SK-N-SH (cell line): Measurements from ENCODE around the gene BMPR1A. TPM values are rescaled to one million over a fixed set of nuclear protein-coding genes. Genes with fewer than 3 reads are reported as not detected.

ENCODE experiments used
- CTCF ChIA-PET: fragments of 300-600, 350-600 bp; formaldehyde crosslinking; extraction: SDS; loops from one replicate; lab custom pipeline; 2021; lab: Yijun Ruan, JAX
- POLR2A ChIA-PET: fragments of 350-600 bp; sonication (Branson Sonifier 250); formaldehyde crosslinking; extraction: SDS; loops from one replicate; lab custom pipeline; 2020; ENCODE audit warnings: antibody characterized with exemption, inconsistent platforms; lab: Yijun Ruan, JAX
- DNase-seq: peaks from one replicate; pipeline ENCODE4 v3.0.0; 2012
- H2AFZ ChIP-seq: fragments of 200-600 bp; sonication (generic); 2 replicates; pipeline ENCODE4 v1.8.1; 2016; ENCODE audit warnings: antibody characterized with exemption, mild to moderate bottlenecking, low read depth
- H3F3A ChIP-seq: fragments of 200-600 bp; sonication (generic); replicated peaks from 2 replicates; pipeline ENCODE3; 2016; ENCODE audit warnings: antibody characterized with exemption, mild to moderate bottlenecking; ENCODE audit not compliant: insufficient read depth
- H3K27ac ChIP-seq, 2 experiments: fragments of 200-500 bp in 1 of 2; fragments of 200-600 bp in 1 of 2; sonication (Bioruptor generic) in 1 of 2; sonication (generic), shearing (Covaris generic) in 1 of 2; 2 replicates each; pipeline versions ENCODE4 v1.5.1 to v1.6.1; 2014 to 2016; ENCODE audit warnings: low read depth in 2 of 2, inconsistent platforms in 1 of 2, low read length in 1 of 2, mild to moderate bottlenecking in 1 of 2, mixed read lengths in 1 of 2
- H3K27me3 ChIP-seq: fragments of 200-600 bp; sonication (generic), shearing (Covaris generic); 2 replicates; pipeline ENCODE4 v1.6.1; 2016; ENCODE audit warnings: mixed run types; ENCODE audit not compliant: insufficient read depth
- H3K36me3 ChIP-seq, 2 experiments: fragments of 200-500 bp in 1 of 2; fragments of 200-600 bp in 1 of 2; sonication (Bioruptor generic) in 1 of 2; sonication (generic) in 1 of 2; replicated peaks in 1 of 2; 2 replicates each; pipeline versions ENCODE3 to v1.5.1; 2014 to 2016; ENCODE audit warnings: low read length in 1 of 2, mild to moderate bottlenecking in 1 of 2; ENCODE audit not compliant: insufficient read depth in 2 of 2, control insufficient read depth in 1 of 2
- H3K4me1 ChIP-seq, 2 experiments: fragments of 200-500 bp in 1 of 2; fragments of 200-600 bp in 1 of 2; sonication (Bioruptor generic) in 1 of 2; sonication (generic), shearing (Covaris generic) in 1 of 2; 2 replicates each; pipeline versions ENCODE4 v1.5.1 to v1.6.1; 2014 to 2016; ENCODE audit warnings: low read depth in 1 of 2, low read length in 1 of 2, mixed run types in 1 of 2; ENCODE audit not compliant: insufficient read depth in 2 of 2, control insufficient read depth in 1 of 2
- H3K4me2 ChIP-seq: fragments of 200-600 bp; sonication (generic), shearing (Covaris generic); 2 replicates; pipeline ENCODE4 v1.6.1; 2017; ENCODE audit warnings: mixed run types
- H3K4me3 ChIP-seq, 2 experiments: fragments of 200-500 bp in 1 of 2; fragments of 200-600 bp in 1 of 2; sonication (Bioruptor generic) in 1 of 2; sonication (generic), shearing (Covaris generic) in 1 of 2; 2 replicates each; pipeline versions ENCODE4 v1.5.1 to v1.8.1; 2014 to 2016; ENCODE audit warnings: low read depth in 2 of 2, inconsistent platforms in 1 of 2, low read length in 1 of 2, mild to moderate bottlenecking in 1 of 2, mixed read lengths in 1 of 2, moderate library complexity in 1 of 2
- H3K79me2 ChIP-seq: fragments of 200-600 bp; sonication (generic); 2 replicates; pipeline ENCODE4 v1.8.1; 2017; ENCODE audit warnings: mild to moderate bottlenecking; ENCODE audit not compliant: insufficient read depth
- H3K9ac ChIP-seq: fragments of 200-600 bp; sonication (generic); 2 replicates; pipeline ENCODE4 v1.6.1; 2017; ENCODE audit warnings: mixed run types
- H3K9me2 ChIP-seq: fragments of 200-600 bp; sonication (generic); 2 replicates; pipeline ENCODE4 v1.6.1; 2017; ENCODE audit warnings: mixed run types
- H3K9me3 ChIP-seq: fragments of 200-600 bp; sonication (generic); 2 replicates; pipeline ENCODE4 v1.6.1; 2017; ENCODE audit warnings: mixed run types, mild to moderate bottlenecking, moderate library complexity
- H4K20me1 ChIP-seq: fragments of 200-600 bp; sonication (generic); 2 replicates; pipeline ENCODE4 v1.6.1; 2017; ENCODE audit warnings: mild to moderate bottlenecking, mixed run types; ENCODE audit not compliant: insufficient read depth
- EZH2phosphoT487 ChIP-seq: fragments of 200-600 bp; sonication (generic); IDR thresholded peaks from 2 replicates; pipeline ENCODE4 v1.6.1; 2017; ENCODE audit warnings: low read depth, mixed run types, mild to moderate bottlenecking, antibody characterized with exemption, moderate library complexity, borderline replicate concordance
- FOXJ3 ChIP-seq: sonication (generic); formaldehyde crosslinking; IDR thresholded peaks from 2 replicates; pipeline ENCODE4 v1.5.1; 2020; ENCODE audit warnings: mild to moderate bottlenecking, missing genetic modification reagents
- GABPA ChIP-seq: IDR thresholded peaks from 2 replicates; pipeline ENCODE4 v1.4.0; 2012; ENCODE audit warnings: low read depth, mild to moderate bottlenecking
- MXI1 ChIP-seq: IDR thresholded peaks from 2 replicates; pipeline ENCODE4 v1.6.1; 2012; ENCODE audit warnings: mild to moderate bottlenecking, low read depth, low read length, improper control_type of control experiment
- NRF1 ChIP-seq: IDR thresholded peaks from 2 replicates; pipeline ENCODE4 v1.6.1; 2012; ENCODE audit warnings: low read depth, mild to moderate bottlenecking, low read length
- SIN3A ChIP-seq: IDR thresholded peaks from 2 replicates; pipeline ENCODE4 v1.6.1; 2012; ENCODE audit warnings: low read depth, mild to moderate bottlenecking, low read length, moderate library complexity, borderline replicate concordance
- TAF1 ChIP-seq: IDR thresholded peaks from 2 replicates; pipeline ENCODE4 v1.6.1; 2012; ENCODE audit warnings: low read depth, mild to moderate bottlenecking, low read length, moderate library complexity, borderline replicate concordance
- WGBS: methylation state at CpG from one replicate; pipeline ENCODE4 v1.1.6; 2017; ENCODE audit warnings: low lambda C conversion rate; 5-methylcytosine and 5-hydroxymethylcytosine counted together
- polyA plus RNA-seq, 3 experiments: library from polyadenylated mRNA; depleted of rRNA; stranded (reverse); fragments of >200 nt; gene quantifications; 2 replicates each; pipeline ENCODE4 v1.2.3, GENCODE V29; 2012
- TF ChIP-seq, protein P1 (sequence below): IDR thresholded peaks from 2 replicates; pipeline ENCODE4 v1.4.0; 2012; ENCODE audit warnings: low read depth, borderline replicate concordance
- TF ChIP-seq, protein P2 (sequence below): IDR thresholded peaks from 2 replicates; pipeline ENCODE4 v1.4.0; 2012; ENCODE audit warnings: low read depth, borderline replicate concordance

The BMPR1A gene
- polyA plus RNA-seq, 1 of the 3 experiments (the other 2 are of a cell fraction) = 12.7 TPM

DNA sequence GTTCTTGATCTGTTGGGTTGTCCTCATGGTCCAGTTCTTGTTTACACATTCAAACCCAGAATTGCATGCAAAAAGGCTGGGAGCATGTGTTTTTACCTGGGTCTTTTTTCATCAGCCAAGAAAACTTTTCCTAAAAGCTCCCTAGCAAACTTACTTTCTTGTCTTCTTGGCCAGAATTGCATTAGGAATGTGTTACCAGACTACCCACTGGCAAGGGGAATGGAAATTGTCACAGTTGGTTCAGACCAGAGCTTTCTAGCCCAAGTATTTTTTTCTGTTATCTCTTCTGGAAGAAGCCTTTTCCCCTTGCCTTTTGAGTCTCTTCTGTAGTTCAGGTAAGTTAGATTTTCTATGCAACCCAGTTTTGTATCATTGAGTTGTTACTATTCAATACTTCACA lies 77.5 kb downstream of the BMPR1A start (continued):
- TF ChIP-seq, protein P1, sequence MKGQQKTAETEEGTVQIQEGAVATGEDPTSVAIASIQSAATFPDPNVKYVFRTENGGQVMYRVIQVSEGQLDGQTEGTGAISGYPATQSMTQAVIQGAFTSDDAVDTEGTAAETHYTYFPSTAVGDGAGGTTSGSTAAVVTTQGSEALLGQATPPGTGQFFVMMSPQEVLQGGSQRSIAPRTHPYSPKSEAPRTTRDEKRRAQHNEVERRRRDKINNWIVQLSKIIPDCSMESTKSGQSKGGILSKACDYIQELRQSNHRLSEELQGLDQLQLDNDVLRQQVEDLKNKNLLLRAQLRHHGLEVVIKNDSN = no peak
- TF ChIP-seq, protein P2, sequence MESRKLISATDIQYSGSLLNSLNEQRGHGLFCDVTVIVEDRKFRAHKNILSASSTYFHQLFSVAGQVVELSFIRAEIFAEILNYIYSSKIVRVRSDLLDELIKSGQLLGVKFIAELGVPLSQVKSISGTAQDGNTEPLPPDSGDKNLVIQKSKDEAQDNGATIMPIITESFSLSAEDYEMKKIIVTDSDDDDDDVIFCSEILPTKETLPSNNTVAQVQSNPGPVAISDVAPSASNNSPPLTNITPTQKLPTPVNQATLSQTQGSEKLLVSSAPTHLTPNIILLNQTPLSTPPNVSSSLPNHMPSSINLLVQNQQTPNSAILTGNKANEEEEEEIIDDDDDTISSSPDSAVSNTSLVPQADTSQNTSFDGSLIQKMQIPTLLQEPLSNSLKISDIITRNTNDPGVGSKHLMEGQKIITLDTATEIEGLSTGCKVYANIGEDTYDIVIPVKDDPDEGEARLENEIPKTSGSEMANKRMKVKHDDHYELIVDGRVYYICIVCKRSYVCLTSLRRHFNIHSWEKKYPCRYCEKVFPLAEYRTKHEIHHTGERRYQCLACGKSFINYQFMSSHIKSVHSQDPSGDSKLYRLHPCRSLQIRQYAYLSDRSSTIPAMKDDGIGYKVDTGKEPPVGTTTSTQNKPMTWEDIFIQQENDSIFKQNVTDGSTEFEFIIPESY = no peak
- TF ChIP-seq NRF1 = no peak

DNA sequence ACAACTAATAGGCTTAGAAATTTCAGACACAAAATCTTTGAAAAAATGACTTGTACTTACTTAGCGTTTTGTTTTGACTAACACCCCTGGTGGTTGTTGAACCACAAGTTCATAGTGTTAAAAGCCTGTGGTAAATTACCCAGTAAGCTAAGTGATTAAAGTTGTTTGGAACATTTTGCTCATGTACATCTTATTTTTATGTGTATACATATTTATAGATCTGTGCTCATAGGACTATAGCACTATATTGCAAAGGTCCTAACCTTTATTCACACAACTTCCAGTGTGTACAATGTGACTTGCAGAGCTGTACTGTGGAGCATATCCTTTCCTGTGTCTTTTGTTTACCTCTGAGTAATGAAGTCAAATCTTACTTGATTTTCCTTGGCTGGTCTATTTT lies 79.6 kb downstream of the BMPR1A start:
- Histone ChIP-seq H3K4me2 (no peak overlapping the region), H4K20me1 (peaks cover 77% of the 10 kb centered on the region), H3K4me3 (no peak overlapping the region), H3K79me2 (peaks cover 90% of the 10 kb centered on the region), H2AFZ (no peak overlapping the region), H3K27me3 (no peaks in the 10 kb centered on the region), H3K9me2 (no peaks in the 10 kb centered on the region), H3K27ac (no peak overlapping the region), H3K36me3 (peaks cover 3 to 18% of the 10 kb centered on the region in 2 experiments), H3F3A (peaks cover 5% of the 10 kb centered on the region), H3K4me1 (peaks cover 0 to 5% of the 10 kb centered on the region in 2 experiments; a peak in 2 of 4 replicates), H3K9me3 (no peaks in the 10 kb centered on the region), H3K9ac (no peak overlapping the region)
- ChIA-PET POLR2A (no interaction called here), CTCF (interaction anchor here (0.8 kb wide), 1 partner anchor 16 kb away, joined by 4 read pairs; no protein-coding TSS in a partner anchor)
- no peak for TF ChIP-seq SIN3A
- no peak for TF ChIP-seq MXI1
- TF ChIP-seq, protein P2 = no peak
- TF ChIP-seq NRF1 = no peak
- no peak for TF ChIP-seq EZH2phosphoT487
- TF ChIP-seq GABPA = no peak
- DNase-seq = no peak
- 100% methylated on average over 1 of the region's 1 CpG for WGBS

DNA sequence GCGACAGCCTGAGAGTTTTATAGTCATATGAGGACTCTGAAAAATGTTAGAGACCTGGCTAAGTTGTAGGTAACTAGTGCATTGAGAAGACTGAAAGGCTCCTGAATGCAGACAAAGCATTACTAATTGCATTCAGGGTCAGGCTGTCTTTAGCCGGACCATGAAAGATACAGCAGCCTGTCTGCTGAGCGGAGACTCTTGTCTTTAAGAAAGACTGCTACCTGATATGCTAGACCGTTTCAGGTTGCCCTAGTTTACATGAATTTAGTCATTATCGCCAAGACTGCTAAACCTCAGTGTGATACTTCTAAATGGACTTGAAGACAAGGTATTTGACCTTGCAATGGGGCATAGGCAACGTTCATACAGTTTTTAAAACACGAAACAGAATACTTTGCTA lies 81.2 kb downstream of the BMPR1A start:
- peaks cover 5 to 29% of the 10 kb centered on the region in 2 experiments for H3K36me3 ChIP-seq
- ChIA-PET CTCF (no interaction called here), POLR2A (no interaction called here)
- peaks cover 63% of the 10 kb centered on the region for H4K20me1 ChIP-seq
- H3K27ac ChIP-seq = no peak overlapping the region
- no peaks in the 10 kb centered on the region for H3K9me3 ChIP-seq
- no peak for DNase-seq
- 93% methylated on average over 7 of the region's 7 CpGs for WGBS
- H3F3A ChIP-seq = peaks cover 5% of the 10 kb centered on the region
- no peak overlapping the region for H2AFZ ChIP-seq
- H3K4me1 ChIP-seq = peaks cover 0 to 5% of the 10 kb centered on the region in 2 experiments; a peak in 2 of 4 replicates
- H3K4me2 ChIP-seq = no peak overlapping the region
- H3K4me3 ChIP-seq = no peak overlapping the region
- TF ChIP-seq FOXJ3 (CRISPR knock-in tag) = no peak
- TF ChIP-seq TAF1 = no peak
- TF ChIP-seq, all 33 proteins: peak for 0
- H3K9ac ChIP-seq = no peak overlapping the region
- H3K27me3 ChIP-seq = no peaks in the 10 kb centered on the region
- H3K9me2 ChIP-seq = no peaks in the 10 kb centered on the region
- peaks cover 79% of the 10 kb centered on the region for H3K79me2 ChIP-seq
